ENCODE measurements around the gene DAPK1. TPM values are rescaled to one million over a fixed set of nuclear protein-coding genes. Genes with fewer than 3 reads are reported as not detected.

Gene DAPK1
- total and polyA plus RNA-seq, 7 donors, result 0.66 to 8.4 (median 2.2) TPM

DNA sequence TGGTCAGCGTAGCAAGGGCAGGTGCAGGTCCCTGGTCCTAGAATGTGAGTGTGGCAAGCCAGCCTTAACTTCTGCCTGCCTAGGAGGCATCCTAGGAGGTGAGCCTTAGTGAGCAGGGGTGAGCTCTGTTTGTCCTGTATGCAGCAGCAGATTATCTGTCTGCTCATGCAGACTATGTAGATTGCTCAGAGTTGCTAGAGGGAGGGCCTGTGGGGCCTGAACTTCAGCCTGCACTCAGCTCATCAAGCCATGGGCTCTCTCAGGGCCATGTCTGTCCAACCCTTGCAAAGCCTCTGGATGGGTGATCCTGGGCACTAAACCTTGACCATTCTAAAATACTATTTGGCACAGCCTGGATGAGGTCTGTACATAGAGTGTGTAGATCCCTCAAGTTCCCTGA, 219.8 kb downstream of the DAPK1 start:
- no peak for DNase-seq
- no peaks in the 10 kb centered on the region for H3K9me3 ChIP-seq
- no peak overlapping the region for H3K4me3 ChIP-seq
- no peaks in the 10 kb centered on the region for H3K27me3 ChIP-seq (ENCODE audit: insufficient read depth in 3 of 3, low read length in 2 of 3)
- no peak for ATAC-seq
- WGBS, 3 donors, result 98 to 100% (median 100%) methylated on average over 1 of the region's 1 CpG
- H3K36me3 ChIP-seq (ENCODE audit: insufficient read depth in 1 of 2, low read depth in 1 of 2), result no peaks in the 10 kb centered on the region
- H3K27ac ChIP-seq, result no peak overlapping the region
- TF ChIP-seq, protein P1, sequence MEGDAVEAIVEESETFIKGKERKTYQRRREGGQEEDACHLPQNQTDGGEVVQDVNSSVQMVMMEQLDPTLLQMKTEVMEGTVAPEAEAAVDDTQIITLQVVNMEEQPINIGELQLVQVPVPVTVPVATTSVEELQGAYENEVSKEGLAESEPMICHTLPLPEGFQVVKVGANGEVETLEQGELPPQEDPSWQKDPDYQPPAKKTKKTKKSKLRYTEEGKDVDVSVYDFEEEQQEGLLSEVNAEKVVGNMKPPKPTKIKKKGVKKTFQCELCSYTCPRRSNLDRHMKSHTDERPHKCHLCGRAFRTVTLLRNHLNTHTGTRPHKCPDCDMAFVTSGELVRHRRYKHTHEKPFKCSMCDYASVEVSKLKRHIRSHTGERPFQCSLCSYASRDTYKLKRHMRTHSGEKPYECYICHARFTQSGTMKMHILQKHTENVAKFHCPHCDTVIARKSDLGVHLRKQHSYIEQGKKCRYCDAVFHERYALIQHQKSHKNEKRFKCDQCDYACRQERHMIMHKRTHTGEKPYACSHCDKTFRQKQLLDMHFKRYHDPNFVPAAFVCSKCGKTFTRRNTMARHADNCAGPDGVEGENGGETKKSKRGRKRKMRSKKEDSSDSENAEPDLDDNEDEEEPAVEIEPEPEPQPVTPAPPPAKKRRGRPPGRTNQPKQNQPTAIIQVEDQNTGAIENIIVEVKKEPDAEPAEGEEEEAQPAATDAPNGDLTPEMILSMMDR (IDR thresholded peaks at IDR 0.05), result no peak
- intact Hi-C loops (cut with DNase I), result no loop called here
- peaks cover 13% of the 10 kb centered on the region for H3K4me1 ChIP-seq

DNA sequence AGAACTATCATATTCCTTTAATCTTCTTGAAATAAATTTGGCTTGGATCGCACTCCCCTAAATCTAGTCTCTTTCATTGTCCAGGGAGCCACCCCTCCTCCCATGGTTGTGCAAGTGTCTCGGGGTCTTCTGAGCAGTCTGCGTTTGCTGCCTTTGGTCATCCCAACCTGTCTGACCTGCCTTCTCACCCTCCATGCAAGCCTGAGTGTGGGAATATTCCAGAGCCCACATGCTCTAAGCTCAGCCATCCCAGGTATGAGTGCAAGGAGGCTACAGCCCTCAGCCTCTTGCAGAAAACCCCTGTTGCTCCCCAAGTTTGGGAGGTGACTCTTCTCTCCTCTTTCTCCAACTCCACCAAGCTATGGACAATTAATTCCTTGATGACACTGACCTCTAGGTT, 220.6 kb downstream of the DAPK1 start:
- H3K4me1 ChIP-seq, result peaks cover 13% of the 10 kb centered on the region
- WGBS, 3 donors, result 95 to 97% (median 96%) methylated on average over 3 of the region's 3 CpGs
- DNase-seq, result no peak

DNA sequence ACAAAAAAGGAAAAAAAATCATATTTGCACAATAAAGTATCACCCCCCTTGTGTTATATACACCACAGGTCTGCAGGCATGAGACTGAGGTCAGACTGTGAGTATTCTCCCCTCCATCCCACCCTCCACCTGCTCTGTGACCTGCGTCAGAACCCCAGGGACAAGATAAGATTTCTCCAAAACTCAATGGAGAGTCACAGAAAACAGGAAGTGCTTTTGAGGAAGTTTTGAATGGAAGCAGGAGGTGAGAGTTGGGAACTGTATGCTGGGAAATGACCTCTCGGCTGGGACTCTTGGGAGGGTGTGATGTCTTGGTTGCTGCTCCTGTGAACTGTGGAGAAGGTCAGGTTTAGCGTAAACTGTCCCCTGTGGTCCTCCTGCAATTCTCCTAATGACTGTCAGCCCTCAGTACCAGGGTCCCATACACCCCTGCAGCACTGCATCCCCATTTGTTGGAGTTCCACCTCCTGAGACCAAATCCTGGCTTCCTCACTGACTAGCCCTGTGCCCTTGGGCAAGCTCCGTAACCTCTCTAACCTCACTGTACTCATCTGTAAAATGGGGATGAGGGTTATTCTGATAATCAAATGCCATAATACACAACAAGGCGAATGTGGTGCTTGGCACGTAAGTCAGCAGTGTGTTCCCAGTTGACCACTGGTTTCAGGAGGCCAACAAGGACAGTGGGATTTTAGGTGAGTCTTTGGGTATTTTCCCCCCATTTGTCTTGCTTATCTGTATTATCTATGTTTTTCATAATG, 221.4 kb downstream of the DAPK1 start:
- H3K4me1 ChIP-seq, result peaks cover 10% of the 10 kb centered on the region
- DNase-seq (no peak), ATAC-seq (no peak)
- no peaks in the 10 kb centered on the region for H3K9me3 ChIP-seq
- 74 to 93% (median 90%) methylated on average over 5 to 6 of the region's 6 CpGs for WGBS, 3 donors
- intact Hi-C loops (cut with DNase I), result no loop called here
- TF ChIP-seq, protein P1 (IDR thresholded peaks at IDR 0.05), result no peak
- H3K4me3 ChIP-seq, result no peak overlapping the region
- H3K27ac ChIP-seq, result no peak overlapping the region
- H3K27me3 ChIP-seq (ENCODE audit: insufficient read depth in 3 of 3, low read length in 2 of 3), result no peaks in the 10 kb centered on the region
- H3K36me3 ChIP-seq (ENCODE audit: insufficient read depth in 1 of 2, low read depth in 1 of 2), result no peaks in the 10 kb centered on the region

More for the DNA sequence above, 220.6 kb downstream of the DAPK1 start:
- Histone ChIP-seq H3K4me3 (no peak overlapping the region), H3K36me3 (ENCODE audit: insufficient read depth in 1 of 2, low read depth in 1 of 2) (no peaks in the 10 kb centered on the region), H3K27me3 (ENCODE audit: insufficient read depth in 3 of 3, low read length in 2 of 3) (no peaks in the 10 kb centered on the region), H3K27ac (no peak overlapping the region), H3K9me3 (no peaks in the 10 kb centered on the region)
- TF ChIP-seq, protein P1 (IDR thresholded peaks at IDR 0.05), result no peak
- intact Hi-C loops (cut with DNase I), result no loop called here
- ATAC-seq, result no peak

DNA sequence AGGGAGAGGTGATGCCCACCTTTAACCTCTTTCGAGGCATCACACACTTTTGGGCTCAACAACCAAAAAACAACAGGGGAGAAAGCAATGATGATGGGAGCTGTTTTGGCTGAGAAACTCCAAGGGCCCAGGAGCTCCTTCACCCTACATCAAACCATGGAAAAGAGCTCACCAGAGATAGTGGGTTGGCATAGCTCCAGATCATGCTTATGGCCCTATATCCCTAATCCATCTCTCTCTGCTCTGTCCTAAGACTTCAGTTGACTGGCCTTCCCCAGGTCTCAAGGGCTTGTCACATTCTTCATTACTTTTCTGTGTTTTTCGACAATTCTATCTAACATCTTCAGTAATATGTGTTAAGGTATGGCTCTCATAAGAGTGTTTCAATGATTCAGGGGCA, 222.5 kb downstream of the DAPK1 start:
- intact Hi-C loops (cut with DNase I), result no loop called here

More for the DNA sequence above, 222.5 kb downstream of the DAPK1 start:
- TF ChIP-seq, protein P1 (IDR thresholded peaks at IDR 0.05), result no peak
- ATAC-seq, result no peak
- H3K4me3 ChIP-seq, result no peak overlapping the region
- no peak overlapping the region for H3K27ac ChIP-seq
- H3K4me1 ChIP-seq, result no peaks in the 10 kb centered on the region
- no peaks in the 10 kb centered on the region for H3K9me3 ChIP-seq
- 96 to 99% (median 98%) methylated on average over 2 of the region's 2 CpGs for WGBS, 3 donors
- H3K36me3 ChIP-seq (ENCODE audit: insufficient read depth in 1 of 2, low read depth in 1 of 2), result no peaks in the 10 kb centered on the region
- DNase-seq, result no peak
- H3K27me3 ChIP-seq (ENCODE audit: insufficient read depth in 3 of 3, low read length in 2 of 3), result no peaks in the 10 kb centered on the region
